ENCODE measurements around the gene RHOC.

DNA sequence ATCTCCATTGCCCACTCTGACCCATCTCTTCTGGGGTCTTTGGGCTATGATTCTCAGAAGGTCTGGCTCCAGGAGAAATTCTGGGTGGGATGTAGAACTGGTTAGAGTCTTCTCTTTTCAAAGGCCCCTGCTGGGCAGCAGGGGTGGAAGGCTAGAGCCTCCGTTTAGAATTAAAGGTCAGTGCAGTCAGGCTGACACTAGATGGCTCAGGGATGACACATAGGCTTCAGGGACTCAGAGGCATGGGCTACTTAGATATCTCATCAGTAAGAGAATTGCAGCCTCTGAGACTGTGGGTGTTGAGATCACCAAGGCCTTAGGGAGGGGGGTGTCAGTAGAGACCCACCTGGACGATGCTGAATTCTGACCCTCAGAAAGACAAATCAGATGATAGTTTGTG is 20.8 kb upstream of the RHOC start:
- TF ChIP-seq CTCF (IDR thresholded peaks at IDR 0.05) (no peak), POLR2A (IDR thresholded peaks at IDR 0.05) (no peak)

All from Peyer's patch (tissue), 4 donors.